NCI-H748 (cell line): ENCODE results near the gene NSMF.

Experiments
- DNase-seq: peaks from one replicate; lab custom pipeline; 2025; ENCODE audit not compliant: unreplicated experiment; lab: John Stamatoyannopoulos, UW

The NSMF gene

DNA sequence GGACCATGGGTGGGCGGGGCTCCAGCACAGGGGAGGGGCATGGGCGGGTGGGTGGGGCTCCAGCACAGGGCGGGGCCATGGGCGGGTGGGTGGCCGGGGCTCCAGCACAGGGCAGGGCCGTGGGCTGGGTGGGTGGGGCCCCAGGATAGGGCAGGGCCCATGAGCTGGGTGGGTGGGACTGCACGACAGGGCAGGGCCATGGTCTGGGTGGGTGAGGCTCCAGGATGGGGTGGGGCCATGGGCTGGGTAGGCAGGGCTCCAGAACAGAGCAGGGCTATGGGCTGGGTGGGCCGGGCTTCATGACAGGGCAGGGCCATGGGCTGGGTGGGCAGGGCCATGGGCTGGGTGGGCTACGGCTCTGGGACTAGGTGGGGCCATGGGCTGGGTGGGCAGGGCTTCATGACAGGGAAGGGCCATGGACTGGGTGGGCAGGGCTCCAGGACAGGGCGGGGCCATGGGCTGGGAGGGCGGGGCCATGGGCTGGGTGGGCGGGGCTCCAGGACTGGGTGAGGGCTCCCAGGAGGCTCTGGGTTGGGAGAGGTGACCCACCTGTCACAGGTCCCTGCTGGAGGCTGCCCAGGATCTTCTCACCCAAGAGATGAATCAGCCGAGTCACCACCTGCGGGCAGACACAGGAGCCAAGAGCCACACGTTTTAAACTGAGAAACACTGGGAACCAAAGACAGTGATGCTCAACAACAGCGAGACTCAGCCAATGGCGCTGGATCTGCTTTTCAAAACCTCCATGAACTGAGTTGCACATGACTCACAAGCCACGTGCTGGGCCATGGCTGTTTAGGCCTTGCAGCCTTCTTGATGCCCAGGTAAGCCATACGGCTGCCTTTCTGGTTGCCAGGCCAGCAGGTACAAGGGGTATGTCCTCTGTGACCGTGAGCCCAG is 33.6 kb upstream of the NSMF start:
- DNase-seq, result peak; percentile 68

DNA sequence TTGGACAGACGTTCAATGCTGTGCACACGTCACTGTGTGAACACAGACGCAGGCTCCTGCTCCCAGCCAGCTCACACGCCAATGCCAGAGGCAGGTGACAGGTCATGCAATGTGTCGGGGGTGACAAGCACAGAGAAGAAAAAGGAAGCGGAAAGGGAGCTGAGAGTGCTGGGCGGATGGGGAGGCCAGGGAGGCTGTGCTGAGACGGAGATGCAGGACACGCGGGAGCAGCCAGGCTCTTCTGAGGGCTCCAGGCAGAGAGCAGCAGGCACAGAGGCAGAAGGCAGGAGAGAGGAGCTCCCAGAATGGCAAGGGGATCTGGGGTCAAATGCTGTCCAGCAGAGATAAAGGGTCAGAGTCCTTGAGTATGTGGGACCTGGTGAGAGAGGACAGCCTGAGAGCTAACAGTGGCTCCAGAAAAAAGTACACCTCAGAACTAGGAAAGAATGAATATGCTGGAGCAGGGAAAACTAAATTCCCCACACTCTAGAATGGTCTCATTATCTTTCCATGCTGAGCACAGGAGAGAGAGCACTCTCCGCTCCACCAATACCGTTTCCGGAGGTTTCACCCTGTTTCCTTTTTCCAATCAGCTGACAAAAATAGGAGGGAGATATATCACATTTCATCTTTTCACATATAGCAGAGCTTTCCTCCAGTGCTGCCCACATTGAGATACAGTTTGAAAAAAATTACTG is 32.8 kb upstream of the NSMF start:
- no peak for DNase-seq

DNA sequence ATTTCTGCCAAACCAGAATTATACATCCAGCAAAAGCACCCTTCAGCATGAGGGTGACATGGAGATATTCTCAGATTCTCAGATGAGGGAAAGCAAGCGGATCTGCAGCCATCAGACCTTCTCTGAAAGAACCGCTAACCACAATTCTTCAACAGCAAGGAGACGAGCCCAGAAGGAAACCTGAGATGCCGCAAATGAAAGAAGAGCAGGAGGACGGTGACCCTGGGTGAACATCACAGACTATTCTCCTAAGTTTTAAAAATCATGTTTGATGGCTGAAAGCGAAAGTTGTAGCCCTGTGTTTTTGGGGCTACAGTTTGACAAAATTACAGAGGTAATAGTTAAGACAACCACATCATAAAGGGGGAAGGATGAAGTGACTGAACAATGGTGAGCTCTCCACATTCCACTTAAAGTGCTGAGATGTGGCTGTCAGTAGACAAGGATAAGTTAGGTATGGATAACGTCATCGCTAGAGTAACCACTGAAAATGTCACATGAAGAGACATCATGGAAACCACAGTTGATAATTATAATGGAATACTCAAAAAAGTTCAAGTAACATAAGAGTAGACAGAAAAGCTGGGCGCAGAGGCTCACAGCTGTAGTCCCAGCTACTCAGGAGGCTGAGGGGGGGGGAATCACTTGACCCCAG is 31.5 kb upstream of the NSMF start:
- no peak for DNase-seq

DNA sequence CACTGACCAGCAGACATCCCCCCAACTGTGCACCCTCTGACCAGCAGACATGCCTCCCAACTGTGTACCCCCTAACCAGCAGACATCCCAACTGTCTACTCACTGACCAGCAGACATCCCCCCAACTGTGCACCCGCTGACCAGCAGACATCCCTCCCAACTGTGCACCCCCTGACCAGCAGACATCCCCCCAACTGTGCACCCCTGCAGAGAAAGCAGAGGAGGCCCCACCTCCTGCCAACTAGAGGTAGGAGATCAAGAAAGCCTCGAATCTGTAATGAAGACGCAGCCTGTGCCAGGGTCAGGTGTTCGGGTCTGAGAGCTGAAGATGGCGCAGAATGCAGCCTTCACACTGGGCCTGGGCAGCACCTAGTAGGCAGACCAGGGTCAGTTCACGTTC is 29.8 kb upstream of the NSMF start:
- no peak for DNase-seq

DNA sequence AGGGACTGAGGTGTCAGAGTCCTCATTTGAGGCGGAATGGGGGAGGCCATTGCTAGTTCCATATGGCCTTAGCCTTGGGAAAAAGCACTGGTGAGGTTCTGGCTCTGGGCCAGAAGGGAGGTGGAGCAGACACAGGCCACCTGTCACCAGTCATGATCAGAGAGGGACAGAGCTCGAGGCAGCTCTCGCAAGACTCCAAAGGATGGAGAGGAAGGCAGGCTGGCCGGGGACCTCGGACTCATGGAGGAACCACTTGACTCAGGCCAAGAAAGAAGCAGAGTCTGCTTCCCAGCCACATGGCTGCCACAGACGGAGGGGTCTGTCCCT is 29.2 kb upstream of the NSMF start:
- DNase-seq, result peak; percentile 80

DNA sequence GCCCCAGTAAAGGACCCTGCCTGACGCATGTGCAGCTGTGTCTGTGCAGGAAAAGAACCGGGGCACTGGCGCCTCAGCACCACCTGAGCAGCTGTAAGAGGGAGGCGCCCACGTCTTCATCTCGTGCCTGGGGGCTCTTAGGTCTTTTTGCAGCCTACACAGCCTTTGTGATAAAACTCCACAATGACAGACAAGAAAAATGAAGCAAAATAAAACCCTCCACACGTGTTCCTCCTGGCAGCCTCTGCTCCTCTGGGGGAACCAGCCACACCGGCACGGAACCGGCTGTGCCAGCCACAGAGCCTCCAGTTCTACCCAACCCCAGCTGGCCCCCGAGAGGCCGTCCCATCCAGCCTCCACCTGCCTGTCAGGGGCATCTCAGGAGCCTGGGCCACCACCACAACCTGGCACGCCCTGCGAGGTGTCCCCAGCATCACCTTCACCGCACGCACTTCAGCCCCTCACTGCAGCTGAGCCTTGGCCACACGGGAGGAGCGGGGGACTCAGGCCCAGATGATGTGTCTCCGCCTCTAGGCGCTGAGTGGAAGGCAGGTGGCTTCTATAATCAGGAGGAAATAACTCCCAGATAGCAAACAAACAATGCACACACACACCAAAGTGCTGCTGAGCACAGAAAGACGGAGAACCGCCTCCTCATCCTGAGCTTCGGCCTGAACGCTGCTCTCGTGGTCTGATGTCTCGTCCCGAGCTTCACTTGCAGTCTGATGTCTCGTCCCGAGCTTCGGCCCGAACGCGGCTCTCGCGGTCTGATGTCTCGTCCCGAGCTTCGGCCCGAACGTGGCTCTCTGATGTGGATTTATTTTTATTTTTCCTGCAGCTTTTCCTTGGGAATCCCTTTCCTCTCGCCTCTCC is 28.6 kb upstream of the NSMF start:
- DNase-seq, result peak; percentile 92

DNA sequence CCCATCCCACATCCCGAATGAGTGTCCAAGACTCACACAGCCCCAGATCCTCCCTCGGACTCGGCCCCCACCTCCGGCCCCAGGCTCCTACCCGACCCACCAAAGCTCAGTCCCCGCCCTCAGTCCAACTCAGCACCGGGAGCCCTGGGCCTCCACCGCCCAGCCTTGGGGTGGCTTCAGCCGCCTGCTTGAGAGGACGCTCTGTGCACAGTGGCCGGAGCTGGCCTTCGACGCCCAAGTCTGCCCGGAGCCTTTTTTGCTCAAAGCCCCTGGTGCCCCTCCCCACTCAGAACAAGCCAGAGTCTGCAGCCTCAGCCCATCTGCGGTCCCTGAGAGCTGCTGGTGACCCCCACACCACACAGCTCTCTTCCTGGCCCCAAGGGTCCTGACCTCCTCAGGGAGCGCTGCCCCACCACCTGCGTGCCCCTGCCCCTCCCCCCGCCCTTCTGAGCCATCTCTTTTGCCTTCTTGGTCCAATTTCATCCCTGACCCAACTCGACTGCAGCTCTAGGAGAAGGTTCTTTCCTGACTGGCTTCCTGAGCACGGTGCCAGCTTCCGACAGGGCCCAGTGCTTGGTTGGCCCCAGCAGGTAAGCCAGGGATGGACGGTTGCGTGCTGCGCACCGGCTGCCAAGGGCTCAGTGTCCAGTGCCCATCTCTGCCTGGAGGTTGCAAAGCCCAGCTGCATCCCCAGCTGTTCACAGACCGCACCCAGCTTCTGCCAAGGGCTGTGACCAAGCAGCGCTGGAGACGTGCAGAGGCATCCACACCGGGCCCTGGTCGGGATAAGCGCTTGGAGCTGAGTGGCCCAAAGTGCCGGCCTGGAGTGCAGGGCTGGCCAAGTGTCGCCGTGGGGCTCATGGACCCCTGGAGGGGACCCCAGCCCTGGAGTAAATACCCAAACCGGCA is 27.7 kb upstream of the NSMF start:
- no peak for DNase-seq

DNA sequence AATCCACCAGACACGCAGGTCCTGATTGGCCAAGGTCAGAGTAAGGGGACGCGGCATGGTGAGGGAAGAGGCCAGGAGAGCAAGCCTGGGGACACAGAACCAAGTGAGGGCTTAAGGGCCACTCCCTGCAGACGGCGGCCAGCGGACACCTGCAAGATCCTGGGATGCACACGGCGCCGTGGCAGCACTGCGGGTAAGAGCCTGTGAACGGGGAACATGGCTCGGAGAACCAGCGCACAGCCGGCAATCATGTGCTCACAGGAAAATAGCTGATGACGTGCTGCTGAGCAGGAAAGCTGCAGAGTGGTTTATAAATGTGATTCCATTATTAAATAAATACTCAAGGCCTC is 27.0 kb upstream of the NSMF start:
- no peak for DNase-seq

DNA sequence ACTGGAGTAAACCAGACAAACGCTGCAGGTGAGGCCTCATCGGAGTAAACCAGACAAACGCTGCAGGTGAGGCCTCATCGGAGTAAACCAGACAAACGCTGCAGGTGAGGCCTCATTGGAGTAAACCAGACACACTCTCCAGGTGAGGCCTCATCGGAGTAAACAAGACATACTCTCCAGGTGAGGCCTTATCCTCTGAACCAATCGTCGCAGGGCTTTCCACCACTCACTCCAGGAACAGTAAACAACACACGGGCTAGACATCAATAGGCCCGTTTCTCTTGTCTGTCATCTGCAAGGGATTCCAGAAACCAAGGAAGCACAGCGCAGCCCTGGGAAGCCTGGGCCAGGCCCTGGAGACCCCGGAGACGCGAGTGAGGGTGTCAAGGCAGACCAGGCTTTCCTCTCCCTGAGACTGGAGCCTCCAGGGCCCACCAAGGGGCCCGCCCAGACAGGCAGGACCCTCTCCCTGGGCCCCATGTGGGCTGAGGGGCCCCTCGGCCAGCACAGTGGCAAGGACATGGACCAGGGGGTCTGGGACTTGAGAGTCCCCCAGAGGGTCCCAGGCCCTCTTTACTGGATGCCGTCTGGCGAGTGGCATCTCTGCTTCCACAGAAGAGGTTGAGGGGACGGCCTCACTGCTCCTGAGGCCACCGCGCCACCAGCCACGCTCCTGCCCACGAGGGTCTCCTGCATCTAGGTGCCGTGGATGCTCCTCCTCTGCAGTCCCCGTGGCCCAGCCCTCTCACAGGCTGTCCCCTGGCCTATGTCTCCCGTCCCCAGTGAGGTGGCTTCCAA is 26.4 kb upstream of the NSMF start:
- peak; percentile 71 for DNase-seq

DNA sequence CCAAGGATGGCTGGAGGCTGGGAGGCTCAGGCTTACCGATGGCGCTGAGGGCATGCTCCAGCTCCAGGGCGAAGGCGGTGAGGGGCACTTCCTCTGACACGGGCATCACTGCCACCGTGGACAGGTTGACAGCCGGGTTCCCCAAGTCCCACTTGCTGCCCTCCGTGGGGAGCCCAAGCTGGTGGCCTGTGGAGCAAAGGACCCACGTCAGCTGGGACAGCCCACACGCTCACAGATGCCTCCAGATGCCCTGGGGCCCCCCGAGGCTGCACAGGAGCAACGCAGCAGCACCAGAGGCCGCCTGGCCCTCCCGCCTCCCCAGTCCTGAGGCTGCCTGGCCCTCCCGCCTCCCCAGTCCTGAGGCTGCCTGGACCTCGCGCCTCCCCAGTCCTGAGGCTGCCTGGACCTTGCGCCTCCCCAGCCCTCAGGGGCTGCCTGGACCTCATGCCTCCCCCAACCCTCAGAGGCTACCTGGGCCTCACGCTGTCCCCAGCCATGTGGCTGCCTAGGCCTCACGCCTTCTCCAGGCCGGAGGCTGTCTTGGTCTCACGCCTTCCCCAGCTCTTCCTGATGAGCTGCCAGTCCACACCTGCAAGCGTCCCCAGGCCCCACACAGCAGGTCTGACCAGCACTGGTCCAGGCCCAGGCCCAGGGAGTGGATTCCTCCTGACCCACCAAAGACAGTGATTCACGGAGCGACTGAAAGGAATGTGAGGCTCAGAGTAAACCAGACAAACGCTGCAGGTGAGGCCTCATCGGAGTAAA is 25.6 kb upstream of the NSMF start:
- no peak for DNase-seq

DNA sequence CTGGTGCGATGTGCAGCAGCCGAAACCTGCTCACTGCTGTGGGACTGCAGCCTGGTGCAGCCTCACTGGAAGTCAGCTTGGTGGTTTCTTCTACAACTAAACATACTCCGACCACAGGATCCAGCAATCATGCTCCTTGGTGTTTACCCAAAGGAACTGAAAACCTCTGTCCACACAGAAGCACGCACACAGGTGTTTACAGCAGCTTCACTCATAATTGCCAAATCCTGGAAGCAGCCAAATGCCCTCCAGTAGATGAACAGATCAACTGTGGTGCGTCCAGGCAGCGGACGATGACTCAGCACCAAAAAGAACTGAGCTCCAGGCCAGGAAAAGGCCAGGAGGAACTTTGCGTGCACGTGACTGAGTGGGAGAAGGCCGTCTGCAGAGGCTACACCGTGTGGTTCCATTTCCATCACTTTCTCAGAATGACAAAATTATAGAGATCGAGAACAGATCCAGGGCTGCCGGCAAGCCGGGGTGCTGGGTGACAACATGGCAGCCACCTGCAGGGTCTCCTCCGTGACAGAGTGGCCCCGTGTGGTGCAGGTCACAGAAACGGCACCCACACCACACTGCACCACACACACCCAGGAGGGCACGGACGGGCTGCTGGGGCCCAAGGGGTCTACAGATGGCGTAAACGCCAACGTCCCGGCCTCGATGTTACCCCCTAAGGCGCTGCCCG is 23.1 kb upstream of the NSMF start:
- no peak for DNase-seq

DNA sequence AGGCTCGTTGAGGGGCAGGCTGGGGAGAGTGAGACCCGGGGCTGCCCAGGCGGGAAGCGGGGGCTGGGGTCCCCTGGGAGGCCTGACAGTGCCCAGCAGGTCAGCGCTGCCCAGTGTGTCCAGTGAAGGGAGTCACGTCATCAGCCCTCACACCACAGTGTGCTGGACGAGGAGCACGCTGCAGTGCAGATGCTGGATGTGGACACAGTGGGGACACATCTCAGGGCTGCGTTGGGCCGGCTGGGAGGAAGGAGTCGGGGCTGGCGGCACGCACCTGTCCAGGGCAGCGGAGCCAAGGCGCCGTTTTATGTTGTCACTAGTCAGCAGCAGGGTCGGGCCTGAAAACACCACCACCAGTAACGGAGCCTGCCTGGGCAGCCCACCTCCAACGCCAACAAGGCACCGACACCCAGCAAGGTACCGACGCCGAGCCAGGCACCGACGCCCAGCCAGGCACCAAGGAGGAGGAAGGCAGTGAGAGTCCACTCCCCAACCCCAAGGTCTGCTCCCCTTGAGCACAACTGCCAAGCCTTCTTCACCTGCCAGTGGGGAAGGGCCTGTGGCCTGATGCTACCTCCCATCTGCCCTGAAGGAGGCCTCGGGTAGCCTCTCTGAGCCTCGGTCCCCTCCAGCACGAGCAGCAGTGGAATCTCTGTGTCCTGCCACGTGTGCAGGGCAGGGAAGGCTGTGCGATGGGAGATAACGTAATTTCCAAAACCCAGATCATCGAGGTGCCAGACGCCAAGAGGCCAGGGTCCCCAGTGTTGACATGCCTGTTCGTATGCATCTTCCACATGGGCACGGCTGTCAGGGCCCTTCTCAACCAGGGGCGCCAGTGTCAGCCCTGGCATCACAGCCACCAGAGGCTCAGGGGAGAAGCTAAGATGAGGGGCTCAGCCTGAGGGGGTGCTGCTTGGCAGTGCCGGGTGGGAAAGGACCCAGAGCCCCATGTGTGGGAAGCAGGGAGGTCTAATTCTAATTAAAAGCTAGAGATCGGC is 21.9 kb upstream of the NSMF start:
- DNase-seq, result no peak

DNA sequence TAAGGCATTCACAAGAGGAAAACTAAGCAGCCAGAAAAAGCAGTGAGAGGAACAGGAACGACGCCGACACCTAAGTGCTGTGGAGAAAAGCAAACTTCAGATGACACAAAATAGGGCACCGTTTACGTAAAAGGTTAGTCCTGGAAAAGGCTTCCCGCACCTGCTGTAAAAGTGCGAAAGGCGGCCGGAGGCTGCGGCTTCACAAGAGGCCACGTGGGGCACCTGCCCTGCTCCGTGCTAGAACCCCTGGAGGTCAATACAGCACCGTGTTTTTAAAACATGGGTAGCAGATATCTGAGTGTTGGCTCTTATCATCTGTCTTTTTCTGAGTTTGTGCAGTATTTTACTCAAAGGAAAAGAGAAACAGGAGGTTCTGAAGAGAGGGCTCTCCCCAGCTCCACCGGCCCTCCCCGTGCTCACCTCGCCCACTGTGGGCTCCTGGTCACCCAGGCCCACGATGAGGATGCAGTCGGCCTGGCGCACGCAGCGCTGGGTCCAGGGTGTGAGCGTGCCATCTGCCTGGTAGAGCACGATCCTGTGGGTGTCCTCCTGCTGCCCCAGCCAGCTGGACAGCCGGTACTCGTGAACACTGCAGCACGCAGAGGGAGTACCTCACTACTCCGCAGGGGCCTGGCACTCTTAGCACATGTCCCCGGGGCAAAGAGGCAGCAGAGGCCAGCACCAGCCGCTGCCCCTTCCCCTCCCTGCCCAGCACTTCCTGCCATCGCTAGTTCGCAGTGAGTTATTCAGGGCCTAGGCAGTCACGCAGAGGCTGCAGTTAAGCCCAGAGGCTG is 21.0 kb upstream of the NSMF start:
- DNase-seq, result no peak

DNA sequence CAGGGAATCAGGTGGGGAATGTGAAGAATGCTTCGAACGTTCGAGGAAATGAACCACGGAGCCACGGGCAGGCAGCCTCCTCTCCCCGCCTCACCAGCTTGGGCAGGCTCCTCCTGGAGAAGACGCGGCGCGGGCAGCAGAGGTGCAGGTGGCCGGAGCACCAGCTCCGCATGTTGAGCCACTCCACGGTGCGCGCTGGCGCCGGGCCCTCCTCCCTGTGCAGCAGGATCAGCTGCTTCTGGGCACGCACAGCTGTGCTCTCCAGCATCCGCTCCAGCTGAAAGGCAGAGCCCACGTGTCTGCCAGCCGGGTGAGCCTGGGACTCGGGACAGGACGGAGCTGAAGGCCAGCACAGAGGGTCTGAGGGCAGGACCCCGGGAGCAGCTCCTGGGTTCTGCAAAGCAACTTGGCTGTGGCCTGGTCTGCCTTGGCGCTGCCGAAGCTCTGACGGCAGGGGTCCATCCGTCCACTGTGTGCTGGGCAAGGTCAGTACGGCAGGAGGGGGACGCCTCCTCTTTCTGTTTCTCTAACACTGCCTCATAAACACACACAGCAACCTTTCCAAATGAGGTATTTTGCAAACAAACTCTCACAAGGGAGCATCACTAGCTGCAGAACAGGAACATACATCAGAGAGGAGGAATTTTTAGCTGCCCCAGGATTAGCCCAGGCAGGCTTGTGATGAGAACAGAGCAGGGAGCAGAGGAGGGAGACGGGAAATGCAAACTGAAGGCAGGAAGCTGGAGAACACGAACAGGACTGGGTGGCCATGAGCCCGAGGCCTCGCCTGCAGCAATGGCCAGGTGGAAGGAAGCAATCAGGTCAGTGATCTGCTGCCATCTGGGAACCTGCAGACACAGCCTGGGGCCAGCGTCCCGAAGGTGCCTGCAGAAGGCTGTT is 20.1 kb upstream of the NSMF start:
- no peak for DNase-seq

DNA sequence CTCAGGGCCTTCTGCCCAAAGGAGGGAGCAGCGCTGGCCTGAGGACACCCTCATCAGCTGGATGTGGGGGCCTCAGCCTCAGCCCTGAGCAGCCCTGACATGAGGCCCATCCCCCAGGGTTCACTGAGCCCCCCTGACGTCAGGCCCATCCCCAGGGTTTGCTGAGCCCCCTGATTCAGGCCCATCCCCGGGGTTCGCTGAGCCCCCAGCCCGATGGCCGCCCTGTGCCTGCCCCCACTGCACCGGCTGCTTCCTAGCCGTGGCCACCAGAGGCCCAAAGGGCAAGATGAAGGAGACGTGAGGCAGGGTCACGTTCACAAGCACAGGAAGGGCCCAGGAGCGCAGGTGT is 19.5 kb upstream of the NSMF start:
- no peak for DNase-seq
